HAP-1 (cell line): ENCODE data around the gene EHD4.

ENCODE experiments used
- DNase-seq, 2 experiments: peaks; one replicate each; pipeline ENCODE4 v3.0.0-alpha.2; 2016 to 2020; ENCODE audit warnings: low spot score in 2 of 2
- H3K27me3 ChIP-seq: fragments of 250-450 bp; sonication (Bioruptor Pico); 2 replicates; pipeline ENCODE4 v1.5.1; 2020; ENCODE audit warnings: low read depth, mild to moderate bottlenecking, moderate library complexity
- H3K36me3 ChIP-seq: fragments of 250-450 bp; sonication (Bioruptor Pico); replicated peaks from 2 replicates; pipeline ENCODE4 v1.5.1; 2020; ENCODE audit warnings: mild to moderate bottlenecking
- H3K4me1 ChIP-seq: fragments of 250-450 bp; sonication (Bioruptor Pico); 2 replicates; pipeline ENCODE4 v1.5.1; 2020; ENCODE audit warnings: mild to moderate bottlenecking
- H3K4me3 ChIP-seq: fragments of 250-450 bp; sonication (Bioruptor Pico); 2 replicates; pipeline ENCODE4 v1.5.1; 2020; ENCODE audit warnings: mild to moderate bottlenecking, moderate library complexity
- H3K9me3 ChIP-seq: fragments of 250-450 bp; sonication (Bioruptor Pico); 2 replicates; pipeline ENCODE4 v1.5.1; 2020; ENCODE audit warnings: mild to moderate bottlenecking, moderate library complexity
- in situ Hi-C: fragments of 300-500 bp; cut with MboI; formaldehyde crosslinking; loops from 3 replicates; pipeline ENCODE4 v1.14.3; 2020; ENCODE audit warnings: low sequenced_read_pairs, inconsistent platforms, mixed read lengths

The EHD4 gene

DNA sequence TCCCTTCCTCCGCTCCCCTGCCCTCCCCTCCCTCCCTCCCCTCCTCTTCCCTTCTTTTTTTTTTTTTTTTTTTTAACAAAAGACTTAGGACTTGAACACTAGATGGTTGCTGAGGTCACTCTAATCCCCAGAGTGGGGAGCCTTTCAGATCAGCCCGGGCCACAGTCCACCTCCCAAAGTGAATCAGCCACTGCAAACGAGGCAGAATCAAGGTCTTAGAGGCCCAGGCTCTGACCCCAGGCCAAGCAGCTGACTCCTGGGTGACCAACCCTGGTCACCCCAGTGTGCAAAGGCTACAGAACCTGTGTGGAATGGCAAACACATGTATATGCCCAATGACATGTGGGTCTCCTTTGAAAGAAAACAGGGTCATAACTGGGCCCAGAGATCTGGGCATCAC is 18.3 kb upstream of the EHD4 start:
- no peaks in the 10 kb centered on the region for H3K4me1 ChIP-seq
- DNase-seq, result no peak
- H3K4me3 ChIP-seq, result no peak overlapping the region
- no peaks in the 10 kb centered on the region for H3K36me3 ChIP-seq
- no peaks in the 10 kb centered on the region for H3K27me3 ChIP-seq
- H3K9me3 ChIP-seq, result no peaks in the 10 kb centered on the region
- in situ Hi-C loops, result loop anchor here (10.0 kb wide), 1 partner anchor 144 kb away; no protein-coding TSS in a partner anchor

DNA sequence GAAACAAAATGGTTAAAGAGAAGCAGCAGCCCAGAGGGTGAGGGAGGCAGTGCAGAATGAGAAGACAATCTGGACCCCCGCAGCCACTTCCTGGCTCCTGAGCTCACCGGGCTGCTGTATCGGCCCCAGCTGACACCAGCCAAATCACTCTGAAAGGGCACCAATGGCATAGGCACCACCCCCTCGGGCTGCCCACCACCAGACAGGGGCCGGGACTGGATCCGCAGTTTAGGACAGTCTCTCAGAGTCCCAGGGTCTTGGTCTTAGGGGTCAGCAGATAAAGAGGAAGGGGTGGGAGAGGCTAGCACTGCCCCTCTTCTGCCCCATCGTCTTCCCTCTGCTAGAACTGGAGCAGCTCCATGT is 17.9 kb upstream of the EHD4 start:
- in situ Hi-C loops, result loop anchor here (10.0 kb wide), 1 partner anchor 145 kb away; no protein-coding TSS in a partner anchor
- Histone ChIP-seq H3K36me3 (no peaks in the 10 kb centered on the region), H3K4me3 (no peak overlapping the region), H3K4me1 (no peaks in the 10 kb centered on the region), H3K9me3 (no peaks in the 10 kb centered on the region), H3K27me3 (no peaks in the 10 kb centered on the region)
- no peak for DNase-seq

DNA sequence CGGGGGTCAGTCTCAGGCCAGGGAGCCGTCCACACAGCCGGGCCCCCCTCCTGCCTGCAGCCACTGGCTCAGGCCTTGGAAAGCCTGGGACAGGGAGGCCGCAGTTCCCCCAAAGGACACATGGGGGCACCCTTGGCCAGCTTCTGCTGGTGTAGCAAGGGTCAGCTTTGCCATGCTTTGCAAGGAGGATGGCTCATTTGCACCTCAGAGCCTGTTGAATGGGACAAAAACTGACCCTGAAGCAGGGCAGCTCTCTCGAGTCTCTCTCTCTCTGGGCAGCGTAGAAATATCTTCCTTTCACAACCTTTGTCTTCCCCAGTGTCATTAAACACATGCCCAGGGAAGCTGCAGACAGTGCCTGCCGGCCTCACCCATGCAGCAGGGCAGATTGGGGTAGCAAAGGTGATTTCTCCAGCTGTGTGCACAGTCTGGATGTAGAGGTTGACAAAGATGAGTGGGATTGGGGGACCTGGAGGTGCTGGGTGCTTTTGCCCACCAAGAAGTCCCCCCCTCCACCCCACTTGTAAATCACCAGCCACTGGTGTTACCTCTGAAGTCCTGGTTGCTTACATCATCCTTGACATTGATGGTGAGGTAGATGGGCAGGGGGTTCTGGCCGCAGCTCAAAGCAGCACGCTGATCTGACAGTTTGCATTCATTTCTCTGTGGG is 17.4 kb upstream of the EHD4 start:
- Histone ChIP-seq H3K4me3 (no peak overlapping the region), H3K4me1 (no peaks in the 10 kb centered on the region), H3K36me3 (no peaks in the 10 kb centered on the region), H3K9me3 (no peaks in the 10 kb centered on the region), H3K27me3 (no peaks in the 10 kb centered on the region)
- peak; percentile 60 to 93 for DNase-seq
- in situ Hi-C loops, result loop anchor here (10.0 kb wide), 1 partner anchor 145 kb away; no protein-coding TSS in a partner anchor

DNA sequence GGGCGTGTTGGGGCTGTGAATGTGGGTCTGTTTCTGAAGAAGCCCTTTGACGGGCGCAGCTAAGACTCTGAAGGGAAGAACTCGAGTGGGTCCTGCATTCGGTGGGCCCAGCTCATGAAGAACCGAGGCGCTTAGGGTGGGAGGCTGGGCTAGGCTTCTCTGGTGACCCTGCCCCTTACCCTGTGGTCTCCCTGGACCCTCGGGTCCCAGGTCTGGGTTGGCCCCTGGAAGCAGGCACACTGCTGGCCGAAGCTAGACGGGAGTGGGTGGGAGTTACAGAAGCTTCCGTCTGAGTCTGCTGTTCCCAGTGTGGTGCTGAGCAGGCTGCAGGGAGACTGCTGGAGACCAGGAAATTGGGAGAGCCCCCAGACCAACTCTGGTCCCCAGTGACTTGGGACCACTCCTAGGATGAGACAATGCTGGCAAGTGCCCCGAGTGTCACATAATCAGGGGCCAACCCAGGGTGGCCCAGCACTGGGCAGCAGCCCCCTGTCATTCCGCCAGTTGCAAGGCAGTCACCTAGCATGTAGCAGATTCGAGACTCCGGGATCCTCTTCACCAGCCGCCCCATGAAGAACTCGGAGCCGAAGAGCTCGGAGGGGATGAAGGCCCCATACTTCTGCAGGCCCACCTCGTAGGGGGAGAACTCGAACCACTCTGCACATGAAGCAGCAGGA is 16.7 kb upstream of the EHD4 start:
- no peak for DNase-seq
- no peaks in the 10 kb centered on the region for H3K27me3 ChIP-seq
- in situ Hi-C loops, result no loop called here
- no peak overlapping the region for H3K4me3 ChIP-seq
- H3K9me3 ChIP-seq, result no peaks in the 10 kb centered on the region
- H3K4me1 ChIP-seq, result no peaks in the 10 kb centered on the region
- no peaks in the 10 kb centered on the region for H3K36me3 ChIP-seq

DNA sequence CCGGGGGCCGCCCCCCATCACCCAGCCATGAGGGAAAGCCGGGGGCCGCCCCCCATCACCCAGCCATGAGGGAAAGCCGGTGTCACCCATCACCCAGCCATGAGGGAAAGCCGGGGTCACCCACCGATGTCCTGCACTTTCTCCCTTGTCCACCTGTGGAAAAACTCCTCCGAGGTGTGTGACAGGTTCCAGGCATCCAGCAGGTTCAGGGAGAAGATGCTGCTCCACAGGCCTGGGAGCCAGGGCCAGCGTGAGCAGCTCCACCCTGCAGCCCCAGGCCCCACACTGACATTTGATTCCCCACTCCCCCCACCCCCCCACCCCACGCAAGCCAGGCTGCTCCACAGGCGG is 15.5 kb upstream of the EHD4 start:
- H3K4me3 ChIP-seq, result no peak overlapping the region
- H3K4me1 ChIP-seq, result no peaks in the 10 kb centered on the region
- DNase-seq, result no peak
- in situ Hi-C loops, result no loop called here
- no peaks in the 10 kb centered on the region for H3K27me3 ChIP-seq
- no peaks in the 10 kb centered on the region for H3K36me3 ChIP-seq
- H3K9me3 ChIP-seq, result no peaks in the 10 kb centered on the region

DNA sequence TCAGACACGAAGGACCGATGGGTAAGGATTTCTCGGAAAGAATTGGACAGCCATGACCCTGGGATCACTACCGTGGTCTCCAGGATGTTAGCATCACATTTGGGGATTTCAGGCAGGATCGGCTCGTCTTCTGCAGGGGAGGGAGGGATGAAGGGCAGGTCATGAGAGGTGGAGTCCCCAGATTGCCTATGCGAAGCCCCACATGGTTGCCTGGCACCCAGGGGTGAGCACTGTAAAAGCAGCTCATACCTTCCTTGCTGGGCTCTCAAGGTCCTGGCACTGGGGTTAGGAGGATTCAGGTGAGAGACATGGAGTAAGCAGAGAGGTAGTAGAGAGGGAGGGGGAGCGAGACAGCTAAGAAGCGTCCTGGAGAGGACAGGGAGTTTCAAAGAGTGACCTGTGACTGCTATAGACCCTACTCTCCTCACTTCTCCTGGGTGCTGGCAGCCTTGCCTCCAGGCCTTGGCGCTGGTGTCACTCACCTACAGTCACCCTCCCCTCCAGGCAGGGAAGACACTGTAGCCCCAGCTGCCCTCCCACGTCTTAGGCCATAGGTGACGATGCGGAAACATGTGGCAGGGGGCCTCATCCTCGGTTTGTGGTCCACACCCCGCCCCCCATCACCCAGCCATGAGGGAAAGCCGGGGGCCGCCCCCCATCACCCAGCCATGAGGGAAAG is 15.0 kb upstream of the EHD4 start:
- H3K36me3 ChIP-seq, result no peaks in the 10 kb centered on the region
- H3K4me1 ChIP-seq, result no peaks in the 10 kb centered on the region
- DNase-seq, result no peak
- H3K27me3 ChIP-seq, result no peaks in the 10 kb centered on the region
- in situ Hi-C loops, result no loop called here
- no peak overlapping the region for H3K4me3 ChIP-seq
- H3K9me3 ChIP-seq, result no peaks in the 10 kb centered on the region

DNA sequence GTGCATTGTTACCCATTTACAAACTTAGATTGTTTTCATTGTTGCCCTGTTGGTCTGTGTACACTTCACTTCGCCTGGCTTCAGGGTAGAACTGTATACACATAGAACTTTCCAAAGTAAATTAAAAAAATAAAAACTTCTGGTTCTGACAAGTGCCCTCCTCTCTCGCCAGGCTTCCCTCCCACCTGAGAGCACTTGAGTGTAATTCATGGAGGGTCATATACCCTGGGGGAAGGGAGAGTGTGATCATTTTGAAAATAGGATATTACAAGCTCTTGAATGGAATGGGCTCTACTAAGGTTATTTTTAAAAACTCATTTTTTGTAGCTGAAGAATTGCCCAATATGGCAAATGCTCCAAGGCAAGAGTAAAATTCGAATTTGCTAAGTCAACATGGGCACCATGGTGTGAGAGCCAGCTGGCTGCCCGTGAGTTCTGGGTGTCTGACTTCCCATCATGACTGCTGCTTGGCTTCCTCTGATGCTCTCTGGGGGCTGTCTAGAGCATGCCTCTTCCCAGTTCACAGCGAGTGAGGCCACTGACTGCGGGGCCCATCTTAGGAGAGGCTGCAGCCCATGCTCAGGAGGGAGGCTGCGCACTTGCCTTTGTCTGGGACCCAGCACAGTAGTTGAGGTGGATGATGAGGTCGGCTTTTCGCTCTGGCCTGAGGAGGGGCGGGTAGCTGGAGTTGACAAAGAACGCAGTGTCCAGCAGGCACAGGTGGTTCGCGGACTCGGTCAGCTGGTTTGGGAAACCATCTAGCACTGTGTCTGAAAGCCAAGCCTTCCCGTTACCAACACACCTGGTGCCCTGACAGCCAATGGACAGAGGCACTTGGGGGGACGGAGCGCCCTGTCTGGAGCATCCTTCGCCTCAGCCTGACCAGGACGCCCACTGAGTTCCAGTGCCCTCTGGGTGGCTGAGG is 13.1 kb upstream of the EHD4 start:
- H3K4me1 ChIP-seq, result no peaks in the 10 kb centered on the region
- no peak for DNase-seq
- no peaks in the 10 kb centered on the region for H3K27me3 ChIP-seq
- no peaks in the 10 kb centered on the region for H3K9me3 ChIP-seq
- H3K36me3 ChIP-seq, result no peaks in the 10 kb centered on the region
- no peak overlapping the region for H3K4me3 ChIP-seq
- in situ Hi-C loops, result no loop called here

DNA sequence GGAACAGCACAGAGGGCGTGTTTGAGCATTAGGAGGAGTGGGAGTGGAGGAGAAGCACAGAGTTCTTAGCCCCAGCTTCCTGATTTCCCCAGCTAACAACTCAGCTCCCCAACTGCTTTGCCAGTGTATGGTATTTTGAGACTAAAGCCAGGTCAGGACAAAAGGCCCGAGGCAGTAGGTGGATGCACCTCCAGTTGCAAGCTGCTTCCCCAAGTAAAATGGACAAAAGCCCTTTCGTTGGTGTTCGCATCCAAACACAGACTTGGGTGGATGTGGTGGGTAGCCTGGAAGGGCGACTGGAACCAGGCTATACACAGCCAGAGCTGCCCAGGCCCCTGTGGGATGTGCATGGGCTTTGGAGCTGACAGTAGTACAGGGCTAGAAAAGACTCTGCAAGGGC is 12.3 kb upstream of the EHD4 start:
- Histone ChIP-seq H3K9me3 (no peaks in the 10 kb centered on the region), H3K36me3 (no peaks in the 10 kb centered on the region), H3K27me3 (no peaks in the 10 kb centered on the region), H3K4me1 (no peaks in the 10 kb centered on the region), H3K4me3 (no peak overlapping the region)
- no peak for DNase-seq
- in situ Hi-C loops, result no loop called here

DNA sequence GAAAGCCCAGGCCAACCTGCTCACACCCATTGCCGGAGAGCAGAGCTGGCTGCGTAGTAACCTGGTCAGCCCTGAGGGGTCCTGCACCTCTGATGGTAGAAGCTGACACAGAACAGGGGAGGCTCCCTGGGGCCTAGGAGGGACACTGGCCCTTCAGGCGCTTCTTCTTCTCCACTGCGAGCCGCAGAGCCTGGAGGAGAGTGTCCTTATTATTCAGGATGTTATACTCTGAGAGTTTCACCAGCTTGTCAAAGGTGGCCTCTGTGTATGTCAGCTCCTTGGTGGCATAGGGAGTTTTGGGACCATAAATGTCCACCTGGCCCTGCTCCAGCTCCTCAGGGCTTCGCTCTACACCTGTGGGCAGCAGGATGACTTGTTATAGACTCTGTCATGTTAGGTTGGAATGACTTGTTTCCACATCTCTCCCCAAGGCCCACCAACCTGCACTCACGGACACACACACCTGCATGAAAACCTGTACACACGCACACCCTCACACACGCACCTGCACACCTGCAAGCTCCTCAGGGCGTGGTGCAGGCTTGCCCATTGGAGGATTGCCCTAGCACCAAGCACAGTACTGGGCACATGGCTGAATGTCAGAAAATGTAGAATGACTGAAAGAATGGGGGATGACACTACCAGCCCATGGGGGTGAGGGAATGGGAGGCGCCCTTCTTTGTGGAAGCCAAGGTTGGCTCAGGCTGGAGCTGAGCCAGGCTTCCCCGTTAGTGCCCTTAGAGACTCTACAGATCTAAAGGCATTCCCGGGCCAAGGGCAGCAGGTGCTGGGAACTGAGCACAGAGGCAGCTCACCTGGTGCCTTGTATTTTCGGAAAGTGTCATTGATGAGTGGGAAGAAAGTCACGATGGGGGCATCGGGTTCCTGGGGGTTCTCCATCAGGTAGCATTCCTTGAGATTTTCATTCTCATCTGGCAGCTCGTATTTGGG is 11.5 kb upstream of the EHD4 start:
- Histone ChIP-seq H3K9me3 (no peaks in the 10 kb centered on the region), H3K27me3 (no peaks in the 10 kb centered on the region), H3K4me1 (no peaks in the 10 kb centered on the region), H3K4me3 (no peak overlapping the region), H3K36me3 (no peaks in the 10 kb centered on the region)
- in situ Hi-C loops, result no loop called here
- DNase-seq, result no peak

DNA sequence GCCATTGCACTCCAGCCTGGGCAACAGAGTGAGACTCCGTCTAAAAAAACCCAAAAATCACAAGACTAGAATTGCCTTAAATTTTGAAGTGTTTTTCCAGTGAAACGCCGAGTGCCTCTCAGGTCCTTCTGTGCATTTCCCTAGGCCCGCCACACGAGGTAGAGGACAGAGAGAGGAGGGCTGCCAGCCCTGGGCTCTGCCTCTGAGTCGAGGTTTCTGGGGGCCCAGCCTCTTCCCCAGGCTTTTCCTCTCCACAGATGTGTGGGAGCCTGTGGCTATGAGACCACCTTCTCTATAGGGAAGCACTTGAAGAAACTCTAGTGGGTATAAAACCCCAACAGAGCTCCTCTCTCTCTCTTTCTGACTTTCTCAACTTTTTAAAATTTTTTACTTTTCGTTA is 10.9 kb upstream of the EHD4 start:
- no peak overlapping the region for H3K4me3 ChIP-seq
- DNase-seq, result no peak
- no peaks in the 10 kb centered on the region for H3K9me3 ChIP-seq
- H3K4me1 ChIP-seq, result no peaks in the 10 kb centered on the region
- H3K36me3 ChIP-seq, result no peaks in the 10 kb centered on the region
- in situ Hi-C loops, result no loop called here
- no peaks in the 10 kb centered on the region for H3K27me3 ChIP-seq

DNA sequence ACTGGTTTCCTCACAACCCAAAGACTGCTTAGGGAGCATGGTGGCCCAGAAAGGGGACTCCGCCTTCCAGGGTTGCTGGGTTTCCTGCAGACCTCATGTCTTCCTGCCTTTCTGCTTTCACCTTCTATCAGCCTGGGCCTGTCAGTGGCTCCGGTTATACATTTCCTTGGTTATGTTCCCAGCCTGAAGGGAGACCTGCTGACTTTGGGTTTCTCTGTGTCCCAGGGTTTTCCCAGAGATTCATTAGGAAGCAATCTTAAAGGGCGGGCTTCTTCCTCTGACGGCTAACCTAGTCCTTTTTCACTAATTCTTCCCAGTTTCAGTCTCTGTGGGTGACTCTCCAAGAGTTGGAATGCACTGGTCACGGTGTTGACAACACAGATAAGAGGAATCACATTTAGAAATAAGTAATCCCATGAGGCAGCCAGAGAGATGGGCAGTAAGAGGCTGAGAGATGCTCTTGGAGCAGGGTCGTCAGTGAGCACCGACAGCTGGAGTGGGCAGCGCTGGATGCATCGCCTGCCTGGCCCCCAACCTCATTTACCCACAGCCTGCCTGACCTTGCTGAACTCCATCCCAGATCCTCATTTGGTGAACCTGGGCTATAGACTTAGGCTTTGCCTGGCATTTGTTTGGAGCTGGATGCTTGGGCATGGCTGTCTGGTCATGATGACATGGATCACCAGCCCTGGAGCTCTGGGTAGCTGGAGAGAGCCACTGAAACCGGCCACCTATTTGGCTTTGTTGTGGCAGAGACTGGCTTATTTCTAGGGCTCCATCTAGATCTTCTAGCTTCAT is 10.0 kb upstream of the EHD4 start:
- DNase-seq, result no peak
- Histone ChIP-seq H3K36me3 (no peaks in the 10 kb centered on the region), H3K4me3 (no peak overlapping the region), H3K4me1 (no peaks in the 10 kb centered on the region), H3K27me3 (no peaks in the 10 kb centered on the region), H3K9me3 (no peaks in the 10 kb centered on the region)
- in situ Hi-C loops, result no loop called here

DNA sequence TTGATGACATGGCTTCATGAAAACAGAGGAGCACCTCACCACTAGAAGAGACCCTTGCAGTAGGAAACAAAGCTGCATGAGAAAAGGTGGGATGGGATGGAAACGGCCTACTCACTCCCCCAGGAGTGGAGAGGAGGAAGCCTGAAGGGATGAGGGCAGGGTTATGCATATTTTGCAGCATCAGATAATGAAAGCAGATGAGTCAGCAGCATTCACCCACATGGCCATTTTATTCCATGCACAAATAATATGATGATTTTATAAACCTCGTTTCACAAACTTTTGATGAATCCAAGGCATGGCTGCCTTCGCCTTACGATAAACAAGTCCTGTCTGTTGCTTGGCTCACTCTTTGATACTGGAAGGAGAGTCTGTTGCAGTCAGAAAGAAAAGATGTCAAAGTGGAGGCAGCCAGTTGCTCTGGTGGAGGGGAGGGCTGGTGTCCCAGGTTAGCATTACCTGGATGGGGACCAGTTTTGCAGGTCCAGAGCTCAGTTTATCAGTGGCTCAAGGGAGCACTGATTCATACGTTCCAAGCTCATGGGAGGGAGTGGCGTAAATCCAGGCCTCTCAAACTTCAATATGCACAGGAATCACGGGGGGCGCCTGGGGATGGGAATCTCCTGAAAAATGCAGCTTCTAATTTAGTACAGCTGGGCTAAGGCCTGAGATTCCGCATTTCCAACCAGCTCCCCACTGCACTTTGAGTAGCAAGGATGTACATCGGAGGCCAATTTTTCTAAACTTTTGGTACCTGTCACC is 9.2 kb upstream of the EHD4 start:
- no peak for DNase-seq

More for the DNA sequence above, 9.2 kb upstream of the EHD4 start:
- in situ Hi-C loops, result no loop called here
- Histone ChIP-seq H3K27me3 (no peaks in the 10 kb centered on the region), H3K36me3 (no peaks in the 10 kb centered on the region), H3K4me1 (no peaks in the 10 kb centered on the region), H3K9me3 (no peaks in the 10 kb centered on the region), H3K4me3 (no peak overlapping the region)
